CD1c-positive myeloid dendritic cell (primary cell): ENCODE measurements around the gene ATP2C2.

Experiments
- DNase-seq: peaks from one replicate; pipeline ENCODE4 v3.0.0-alpha.2; 2016; ENCODE audit errors: extremely low spot score

Gene ATP2C2

GRCh38 chr16:84513123-84513522 is 144.8 kb downstream of the ATP2C2 start:
- DNase-seq: no peak

- DNase-seq: no peak
Measured at GRCh38 chr16:84513666-84514065, 145.3 kb downstream of the ATP2C2 start.
